Loucy (cell line): Measurements from ENCODE around the gene IGSF21.

ENCODE experiments used
- H2AFZ ChIP-seq: fragments of 200-600 bp; sonication (generic); 2 replicates; pipeline ENCODE4 v1.6.0; 2016; ENCODE audit warnings: antibody characterized with exemption, mild to moderate bottlenecking, low read length, moderate library complexity
- H3F3A ChIP-seq: fragments of 200-600 bp; 2 replicates; pipeline ENCODE4 v1.6.0; 2016; ENCODE audit warnings: antibody characterized with exemption, low read depth, mild to moderate bottlenecking
- H3K27me3 ChIP-seq: fragments of 200-600 bp; sonication (generic); 2 replicates; pipeline ENCODE4 v1.6.1; 2014; ENCODE audit warnings: low read length, mild to moderate bottlenecking; ENCODE audit not compliant: insufficient read depth, poor library complexity, severe bottlenecking
- H3K36me3 ChIP-seq: fragments of 200-600 bp; sonication (generic); 2 replicates; pipeline ENCODE4 v1.6.1; 2016; ENCODE audit warnings: low read length; ENCODE audit not compliant: insufficient read depth
- H3K4me1 ChIP-seq: fragments of 200-600 bp; sonication (generic); 2 replicates; pipeline ENCODE4 v1.5.1; 2014; ENCODE audit warnings: low read length, mild to moderate bottlenecking; ENCODE audit not compliant: insufficient read depth, poor library complexity, severe bottlenecking
- H3K4me2 ChIP-seq: fragments of 200-600 bp; sonication (generic); 2 replicates; pipeline ENCODE4 v1.6.0; 2014; ENCODE audit warnings: antibody characterized with exemption, low read length, low read depth, mild to moderate bottlenecking; ENCODE audit not compliant: poor library complexity, severe bottlenecking
- H3K4me3 ChIP-seq: fragments of 200-600 bp; sonication (generic); 2 replicates; pipeline ENCODE4 v1.5.1; 2014; ENCODE audit warnings: low read length, mild to moderate bottlenecking, mixed read lengths; ENCODE audit not compliant: poor library complexity, severe bottlenecking
- H3K79me2 ChIP-seq: fragments of 200-600 bp; sonication (generic); 2 replicates; pipeline ENCODE4 v1.6.1; 2014; ENCODE audit warnings: low read length; ENCODE audit not compliant: insufficient read depth
- H3K9ac ChIP-seq: fragments of 200-600 bp; sonication (generic); 2 replicates; pipeline ENCODE4 v1.6.0; 2014; ENCODE audit warnings: mild to moderate bottlenecking, low read depth, low read length, moderate library complexity; ENCODE audit not compliant: poor library complexity, severe bottlenecking
- H3K9me2 ChIP-seq: fragments of 200-600 bp; sonication (generic); replicated peaks from 2 replicates; pipeline ENCODE4 v1.6.1; 2016; ENCODE audit warnings: low read depth, low read length, mixed read lengths
- H3K9me3 ChIP-seq: fragments of 200-600 bp; sonication (generic); 2 replicates; pipeline ENCODE4 v1.6.1; 2014; ENCODE audit warnings: mild to moderate bottlenecking, antibody characterized with exemption, low read length, low read depth; ENCODE audit not compliant: insufficient read depth
- H4K20me1 ChIP-seq: fragments of 200-600 bp; sonication (generic); 2 replicates; pipeline ENCODE4 v1.6.0; 2014; ENCODE audit warnings: antibody characterized with exemption, low read length, mild to moderate bottlenecking; ENCODE audit not compliant: insufficient read depth, poor library complexity, severe bottlenecking
- EZH2phosphoT487 ChIP-seq: fragments of 200-600 bp; IDR thresholded peaks from 2 replicates; pipeline ENCODE4 v1.6.1; 2018; ENCODE audit warnings: antibody characterized with exemption, mild to moderate bottlenecking, moderate library complexity, borderline replicate concordance
- TF ChIP-seq, protein P1 (sequence below): fragments of 200-600 bp; sonication (generic); conservative IDR thresholded peaks from 2 replicates; pipeline ENCODE4 v1.5.1; 2014; ENCODE audit warnings: mild to moderate bottlenecking, antibody characterized with exemption, low read length

IGSF21 gene

GRCh38 chr1:18132711-18133541, 25.3 kb downstream of the IGSF21 start:
- Histone ChIP-seq H3K9me3 (no peaks in the 10 kb centered on the region; the same call in 1 of the 2 replicates), H3K9me2 (no peaks in the 10 kb centered on the region), H3K27me3 (no peaks in the 10 kb centered on the region), H3F3A (no peaks in the 10 kb centered on the region), H3K79me2 (no peaks in the 10 kb centered on the region), H3K4me2 (no peak overlapping the region), H3K36me3 (no peaks in the 10 kb centered on the region), H3K4me3 (no peak overlapping the region), H3K4me1 (no peaks in the 10 kb centered on the region), H2AFZ (no peak overlapping the region), H3K9ac (no peak overlapping the region), H4K20me1 (no peaks in the 10 kb centered on the region)
- TF ChIP-seq, protein P1, sequence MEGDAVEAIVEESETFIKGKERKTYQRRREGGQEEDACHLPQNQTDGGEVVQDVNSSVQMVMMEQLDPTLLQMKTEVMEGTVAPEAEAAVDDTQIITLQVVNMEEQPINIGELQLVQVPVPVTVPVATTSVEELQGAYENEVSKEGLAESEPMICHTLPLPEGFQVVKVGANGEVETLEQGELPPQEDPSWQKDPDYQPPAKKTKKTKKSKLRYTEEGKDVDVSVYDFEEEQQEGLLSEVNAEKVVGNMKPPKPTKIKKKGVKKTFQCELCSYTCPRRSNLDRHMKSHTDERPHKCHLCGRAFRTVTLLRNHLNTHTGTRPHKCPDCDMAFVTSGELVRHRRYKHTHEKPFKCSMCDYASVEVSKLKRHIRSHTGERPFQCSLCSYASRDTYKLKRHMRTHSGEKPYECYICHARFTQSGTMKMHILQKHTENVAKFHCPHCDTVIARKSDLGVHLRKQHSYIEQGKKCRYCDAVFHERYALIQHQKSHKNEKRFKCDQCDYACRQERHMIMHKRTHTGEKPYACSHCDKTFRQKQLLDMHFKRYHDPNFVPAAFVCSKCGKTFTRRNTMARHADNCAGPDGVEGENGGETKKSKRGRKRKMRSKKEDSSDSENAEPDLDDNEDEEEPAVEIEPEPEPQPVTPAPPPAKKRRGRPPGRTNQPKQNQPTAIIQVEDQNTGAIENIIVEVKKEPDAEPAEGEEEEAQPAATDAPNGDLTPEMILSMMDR: no peak
- no peak for TF ChIP-seq EZH2phosphoT487

DNA sequence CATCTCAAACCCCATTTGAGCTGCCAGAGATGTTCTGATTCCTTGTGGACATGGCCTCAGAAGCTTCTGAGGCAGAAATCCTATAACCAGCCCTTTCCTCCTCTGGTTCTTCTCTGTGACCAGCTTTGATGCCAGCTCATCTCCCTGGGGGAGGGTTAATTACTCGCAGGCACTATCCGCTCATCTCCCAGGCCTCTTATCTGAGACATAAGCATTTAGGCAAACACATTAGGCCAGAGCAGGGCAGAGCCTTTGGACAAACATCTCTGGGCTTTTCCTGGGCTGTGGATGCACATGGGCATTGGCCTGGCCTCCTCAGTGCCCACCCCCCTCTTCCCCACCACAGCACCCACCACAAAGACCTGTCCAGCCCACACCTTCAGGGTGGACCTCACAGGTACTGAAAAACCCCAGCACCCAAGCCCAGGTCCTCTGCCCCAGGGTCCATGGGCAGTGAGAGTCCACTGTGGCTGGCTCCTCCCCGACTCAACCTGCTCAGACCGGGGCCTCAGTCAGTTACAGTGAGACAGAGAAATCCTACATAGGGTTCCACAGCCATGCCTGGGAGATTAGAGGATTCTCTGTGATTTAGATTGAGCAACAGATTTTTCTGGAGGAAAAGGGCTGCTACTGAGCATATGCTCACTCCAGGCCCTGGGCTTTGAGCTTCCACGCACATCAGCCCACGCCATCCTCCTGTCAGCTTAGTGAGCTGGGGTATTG, 26.9 kb downstream of the IGSF21 start:
- Histone ChIP-seq H3K27me3 (no peaks in the 10 kb centered on the region), H3K4me2 (no peak overlapping the region), H2AFZ (no peak overlapping the region), H3F3A (no peaks in the 10 kb centered on the region), H3K9me2 (no peaks in the 10 kb centered on the region), H4K20me1 (no peaks in the 10 kb centered on the region), H3K36me3 (no peaks in the 10 kb centered on the region), H3K79me2 (no peaks in the 10 kb centered on the region), H3K9ac (no peak overlapping the region), H3K4me3 (no peak overlapping the region), H3K4me1 (no peaks in the 10 kb centered on the region), H3K9me3 (no peaks in the 10 kb centered on the region; the same call in 1 of the 2 replicates)
- TF ChIP-seq EZH2phosphoT487: no peak
- TF ChIP-seq, protein P1: no peak

- Histone ChIP-seq H3F3A (no peaks in the 10 kb centered on the region), H3K9ac (no peak overlapping the region), H3K9me3 (no peaks in the 10 kb centered on the region), H3K4me1 (no peaks in the 10 kb centered on the region), H3K79me2 (no peaks in the 10 kb centered on the region), H3K27me3 (no peaks in the 10 kb centered on the region), H3K9me2 (no peaks in the 10 kb centered on the region), H3K4me3 (no peak overlapping the region), H3K4me2 (no peak overlapping the region), H2AFZ (no peak overlapping the region), H4K20me1 (no peaks in the 10 kb centered on the region), H3K36me3 (no peaks in the 10 kb centered on the region)
- TF ChIP-seq, protein P1: no peak
These were observed 30.3 kb downstream of the IGSF21 start for GRCh38 chr1:18137759-18138345.
